ENCODE measurements around the gene LRP5. TPM values are rescaled to one million over a fixed set of nuclear protein-coding genes. Genes with fewer than 3 reads are reported as not detected.

Gene LRP5
- total and polyA plus RNA-seq, 7 donors: 18.0 to 63.1 (median 28.9) TPM

DNA sequence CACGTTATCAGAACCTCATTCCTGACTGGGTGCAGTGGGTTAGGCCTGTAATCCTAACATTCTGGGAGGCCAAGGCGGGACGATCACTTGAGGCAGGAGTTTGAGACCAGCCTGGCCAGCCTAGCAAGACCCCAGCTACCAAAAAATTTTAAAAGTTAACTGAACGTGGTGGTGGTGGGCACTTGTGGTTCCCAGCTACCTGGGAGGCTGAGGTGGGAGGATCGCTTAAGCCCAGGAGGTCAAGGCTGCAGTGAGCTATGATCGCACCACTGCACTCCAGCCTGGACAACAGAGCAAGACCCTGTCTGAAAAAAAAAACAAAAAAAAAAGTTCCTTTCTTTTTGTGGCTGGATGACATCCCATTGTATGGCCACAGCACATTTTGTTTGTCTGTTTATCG is 80.4 kb downstream of the LRP5 start:
- intact Hi-C loops (cut with DNase I): no loop called here
- no peaks in the 10 kb centered on the region for H3K9me3 ChIP-seq
- 95 to 97% methylated on average over 7 of the region's 7 CpGs for WGBS, 2 donors

DNA sequence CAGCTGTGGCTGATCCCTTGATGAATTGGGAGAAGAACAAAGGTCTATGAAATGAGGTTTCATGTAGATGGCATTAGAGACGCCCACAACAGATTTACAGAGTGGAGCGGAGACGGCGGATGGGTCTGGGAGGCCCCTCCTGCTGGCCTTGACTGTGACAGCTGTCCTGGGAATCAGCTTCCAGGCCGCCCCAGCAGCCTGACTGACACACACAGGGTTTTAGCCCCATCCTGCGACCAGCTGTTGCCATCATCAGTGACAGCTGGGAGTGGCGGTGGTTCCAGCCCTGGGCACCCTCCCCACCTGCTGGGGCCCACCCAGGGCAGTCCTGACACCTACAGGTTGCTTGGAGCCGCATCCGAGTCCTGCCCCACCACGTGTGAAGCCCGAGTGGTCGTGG is 84.1 kb downstream of the LRP5 start:
- no peak for DNase-seq
- H3K9me3 ChIP-seq: no peaks in the 10 kb centered on the region
- no peak for TF ChIP-seq POLR2A (IDR thresholded peaks at IDR 0.05)
- no peak for TF ChIP-seq EP300 (IDR thresholded peaks at IDR 0.05)
- no peak for TF ChIP-seq POLR2AphosphoS5 (IDR thresholded peaks at IDR 0.05)
- TF ChIP-seq, protein P1, sequence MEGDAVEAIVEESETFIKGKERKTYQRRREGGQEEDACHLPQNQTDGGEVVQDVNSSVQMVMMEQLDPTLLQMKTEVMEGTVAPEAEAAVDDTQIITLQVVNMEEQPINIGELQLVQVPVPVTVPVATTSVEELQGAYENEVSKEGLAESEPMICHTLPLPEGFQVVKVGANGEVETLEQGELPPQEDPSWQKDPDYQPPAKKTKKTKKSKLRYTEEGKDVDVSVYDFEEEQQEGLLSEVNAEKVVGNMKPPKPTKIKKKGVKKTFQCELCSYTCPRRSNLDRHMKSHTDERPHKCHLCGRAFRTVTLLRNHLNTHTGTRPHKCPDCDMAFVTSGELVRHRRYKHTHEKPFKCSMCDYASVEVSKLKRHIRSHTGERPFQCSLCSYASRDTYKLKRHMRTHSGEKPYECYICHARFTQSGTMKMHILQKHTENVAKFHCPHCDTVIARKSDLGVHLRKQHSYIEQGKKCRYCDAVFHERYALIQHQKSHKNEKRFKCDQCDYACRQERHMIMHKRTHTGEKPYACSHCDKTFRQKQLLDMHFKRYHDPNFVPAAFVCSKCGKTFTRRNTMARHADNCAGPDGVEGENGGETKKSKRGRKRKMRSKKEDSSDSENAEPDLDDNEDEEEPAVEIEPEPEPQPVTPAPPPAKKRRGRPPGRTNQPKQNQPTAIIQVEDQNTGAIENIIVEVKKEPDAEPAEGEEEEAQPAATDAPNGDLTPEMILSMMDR (IDR thresholded peaks at IDR 0.05): no peak
- intact Hi-C loops (cut with DNase I): no loop called here
- no peaks in the 10 kb centered on the region for H3K27me3 ChIP-seq
- peaks cover 0 to 49% (median 46%) of the 10 kb centered on the region in 4 donors for H3K4me1 ChIP-seq
- no peak overlapping the region for H3K4me3 ChIP-seq
- 85 to 90% methylated on average over 12 of the region's 12 CpGs for WGBS, 2 donors
- H3K27ac ChIP-seq: peak overlapping the region in 3 of 4 donors; percentile 84 to 93 (median 92)
- H3K36me3 ChIP-seq: peaks cover 0 to 16% (median 1%) of the 10 kb centered on the region in 4 donors

More for the DNA sequence above, 80.4 kb downstream of the LRP5 start:
- peaks cover 0 to 13% (median 9%) of the 10 kb centered on the region in 4 donors for H3K4me1 ChIP-seq
- no peaks in the 10 kb centered on the region for H3K27me3 ChIP-seq
- H3K4me3 ChIP-seq: no peak overlapping the region
- peaks cover 0 to 51% (median 19%) of the 10 kb centered on the region in 4 donors for H3K36me3 ChIP-seq
- TF ChIP-seq, protein P1 (IDR thresholded peaks at IDR 0.05): no peak
- TF ChIP-seq EP300 (IDR thresholded peaks at IDR 0.05) (no peak), POLR2A (IDR thresholded peaks at IDR 0.05) (no peak), POLR2AphosphoS5 (IDR thresholded peaks at IDR 0.05) (no peak)
- H3K27ac ChIP-seq: no peak overlapping the region
- no peak for DNase-seq

DNA sequence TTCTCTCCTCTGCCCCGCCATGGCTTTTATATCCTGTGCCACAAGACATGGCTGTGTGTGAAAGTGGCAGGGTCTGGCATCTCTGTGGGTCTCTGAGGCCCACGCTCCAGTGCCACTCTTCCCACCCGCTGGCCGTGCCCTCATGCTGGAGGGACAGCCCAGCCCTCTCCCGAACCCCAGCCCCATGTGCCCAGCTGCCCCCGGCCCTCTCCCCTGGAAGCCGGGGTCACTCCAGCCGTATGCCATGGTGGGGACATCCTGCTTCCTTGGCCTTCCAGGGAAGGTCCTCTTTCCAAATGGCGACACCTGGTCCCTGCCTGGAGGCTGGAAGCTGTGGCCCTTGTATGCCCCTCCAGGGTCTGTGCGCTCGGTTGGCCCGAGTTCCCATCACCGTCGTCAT is 84.9 kb downstream of the LRP5 start:
- peak overlapping the region; percentile 11 to 93 (median 88) for H3K27ac ChIP-seq
- TF ChIP-seq POLR2AphosphoS5 (IDR thresholded peaks at IDR 0.05) (no peak), EP300 (IDR thresholded peaks at IDR 0.05) (no peak), POLR2A (IDR thresholded peaks at IDR 0.05) (no peak)
- TF ChIP-seq, protein P1 (IDR thresholded peaks at IDR 0.05): no peak
- intact Hi-C loops (cut with DNase I): no loop called here
- H3K27me3 ChIP-seq: no peaks in the 10 kb centered on the region
- H3K9me3 ChIP-seq: no peaks in the 10 kb centered on the region
- no peak overlapping the region for H3K4me3 ChIP-seq
- DNase-seq: no peak
- peaks cover 0 to 56% (median 52%) of the 10 kb centered on the region in 4 donors for H3K4me1 ChIP-seq
- peaks cover 0 to 13% (median 1%) of the 10 kb centered on the region in 4 donors for H3K36me3 ChIP-seq
- 93% methylated on average over 14 of the region's 14 CpGs for WGBS, 2 donors

DNA sequence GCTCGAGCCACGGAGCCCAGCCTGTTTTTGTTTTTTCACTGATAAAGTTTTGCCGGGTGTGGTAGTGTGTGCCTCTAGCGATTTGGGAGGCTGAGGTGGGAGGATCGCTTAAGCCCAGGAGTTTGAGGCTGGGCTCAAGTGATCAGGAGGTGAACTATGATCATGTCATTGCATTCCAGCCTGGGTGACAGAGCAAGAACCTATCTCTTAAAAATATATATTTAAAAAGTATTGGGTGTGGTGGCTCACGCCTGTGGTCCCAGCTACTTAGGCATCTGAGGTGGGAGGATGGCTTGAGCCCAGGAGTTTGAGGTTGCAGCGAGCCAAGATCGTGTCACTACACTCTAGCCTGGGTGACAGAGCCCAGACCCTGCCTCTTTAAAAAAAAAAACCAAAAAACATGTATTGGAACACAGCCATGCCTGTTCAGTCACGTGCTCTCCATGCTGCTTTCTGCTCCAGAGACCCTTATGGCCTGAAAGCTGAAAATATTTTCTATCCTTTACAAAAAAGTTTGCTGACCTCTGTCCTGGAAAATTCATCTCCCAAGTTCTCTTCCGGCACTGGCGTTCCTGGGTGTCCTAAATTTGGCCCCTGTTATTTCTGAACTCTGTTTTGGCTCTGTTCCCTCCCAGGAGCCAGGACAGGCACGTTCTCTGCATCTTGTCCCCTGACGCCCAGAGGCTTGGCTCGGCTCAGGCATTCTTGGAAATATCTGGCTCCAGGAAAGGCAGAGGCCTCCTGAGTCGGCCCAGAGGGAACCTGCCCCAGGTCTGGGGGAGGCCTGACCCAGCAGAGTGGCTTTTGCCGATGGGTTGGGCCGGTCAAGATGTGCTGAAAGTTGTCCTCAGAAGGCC is 86.8 kb downstream of the LRP5 start:
- WGBS, 2 donors: 71 to 72% methylated on average over 17 of the region's 17 CpGs
- Histone ChIP-seq H3K4me1 (peaks cover 0 to 60% (median 52%) of the 10 kb centered on the region in 4 donors), H3K9me3 (no peaks in the 10 kb centered on the region), H3K4me3 (no peak overlapping the region), H3K27me3 (no peaks in the 10 kb centered on the region), H3K36me3 (peaks cover 8 to 21% (median 11%) of the 10 kb centered on the region in 4 donors), H3K27ac (peak overlapping the region; percentile 83 to 93 (median 88))
- DNase-seq: peak; percentile 96
- TF ChIP-seq EP300 (IDR thresholded peaks at IDR 0.05): no peak
- TF ChIP-seq, protein P1 (IDR thresholded peaks at IDR 0.05): no peak
- no peak for TF ChIP-seq POLR2A (IDR thresholded peaks at IDR 0.05)
- TF ChIP-seq POLR2AphosphoS5 (IDR thresholded peaks at IDR 0.05): peak in 3 of 4 donors; percentile 75 to 85 (median 83)
- intact Hi-C loops (cut with DNase I): no loop called here
